ENCODE results near the gene SLC6A11.

The SLC6A11 gene

GRCh38 chr3:10857235-10857634, 41.2 kb downstream of the SLC6A11 start:
- no peak for DNase-seq (ENCODE audit: low read depth)
- no peak for TF ChIP-seq CTCF (IDR thresholded peaks at IDR 0.05; ENCODE audit: insufficient read depth, low read depth, low read length, missing control alignments)
- H3K4me3 ChIP-seq (ENCODE audit: low read length), result no peak overlapping the region

- no peak for TF ChIP-seq CTCF (IDR thresholded peaks at IDR 0.05; ENCODE audit: insufficient read depth, low read depth, low read length, missing control alignments)
- no peak overlapping the region for H3K4me3 ChIP-seq (ENCODE audit: low read length)
Measured at GRCh38 chr3:10858091-10858490, 42.1 kb downstream of the SLC6A11 start.

GRCh38 chr3:10867384-10867783, 51.4 kb downstream of the SLC6A11 start:
- peak; percentile 37 for DNase-seq (ENCODE audit: low read depth)
- H3K4me3 ChIP-seq (ENCODE audit: low read length), result no peak overlapping the region
- no peak for TF ChIP-seq CTCF (IDR thresholded peaks at IDR 0.05; ENCODE audit: insufficient read depth, low read depth, low read length, missing control alignments)

More at GRCh38 chr3:10858091-10858490, 42.1 kb downstream of the SLC6A11 start:
- no peak for DNase-seq (ENCODE audit: low read depth)

GRCh38 chr3:10869460-10869859, 53.4 kb downstream of the SLC6A11 start:
- DNase-seq (ENCODE audit: low read depth), result peak; percentile 58
- no peak for TF ChIP-seq CTCF (IDR thresholded peaks at IDR 0.05; ENCODE audit: insufficient read depth, low read depth, low read length, missing control alignments)
- H3K4me3 ChIP-seq (ENCODE audit: low read length), result no peak overlapping the region

GRCh38 chr3:10870296-10870695, 54.3 kb downstream of the SLC6A11 start:
- no peak for TF ChIP-seq CTCF (IDR thresholded peaks at IDR 0.05; ENCODE audit: insufficient read depth, low read depth, low read length, missing control alignments)
- DNase-seq (ENCODE audit: low read depth), result no peak
- H3K4me3 ChIP-seq (ENCODE audit: low read length), result no peak overlapping the region

GRCh38 chr3:10873415-10873814, 57.4 kb downstream of the SLC6A11 start:
- no peak for DNase-seq (ENCODE audit: low read depth)
- no peak for TF ChIP-seq CTCF (IDR thresholded peaks at IDR 0.05; ENCODE audit: insufficient read depth, low read depth, low read length, missing control alignments)
- no peak overlapping the region for H3K4me3 ChIP-seq (ENCODE audit: low read length)

GRCh38 chr3:10875914-10876313, 59.9 kb downstream of the SLC6A11 start:
- no peak overlapping the region for H3K4me3 ChIP-seq (ENCODE audit: low read length)
- DNase-seq (ENCODE audit: low read depth), result no peak
- TF ChIP-seq CTCF (IDR thresholded peaks at IDR 0.05; ENCODE audit: insufficient read depth, low read depth, low read length, missing control alignments), result no peak

Measured in epithelial cell of esophagus (primary cell).